ENCODE measurements around the gene LCE1C. TPM values are rescaled to one million over a fixed set of nuclear protein-coding genes. Genes with fewer than 3 reads are reported as not detected.

The LCE1C gene
- total and polyA plus RNA-seq, 2 donors (not counting 3 experiments of a cell fraction or from before 2014, with no cell fraction given) = not detected

GRCh38 chr1:152824964-152825363, 18.5 kb upstream of the LCE1C start:
- no peaks in the 10 kb centered on the region for H3K9me3 ChIP-seq (replicated peaks; ENCODE audit: control insufficient read depth, insufficient read depth, low read length)
- H3K79me2 ChIP-seq (ENCODE audit: control insufficient read depth, insufficient read depth, low read length) = no peaks in the 10 kb centered on the region
- no peaks in the 10 kb centered on the region for H4K20me1 ChIP-seq (replicated peaks; ENCODE audit: control insufficient read depth, extremely low read depth, insufficient read depth, low read length)
- H3K27ac ChIP-seq (ENCODE audit: insufficient read depth, low read depth, low read length) = no peak overlapping the region
- BruUV-seq (replicated peaks) = no TSS peak
- CTCF ChIA-PET = no interaction called here
- TF ChIP-seq MYC (IDR thresholded peaks at IDR 0.05; ENCODE audit: low read depth, low read length) (no peak), POLR2AphosphoS5 (IDR thresholded peaks at IDR 0.05; ENCODE audit: insufficient read depth, low read depth, low read length) (no peak), FOS (IDR thresholded peaks at IDR 0.05; ENCODE audit: borderline replicate concordance, insufficient read depth, low read length) (no peak), EZH2 (IDR thresholded peaks at IDR 0.05; ENCODE audit: borderline replicate concordance, low read depth, low read length, severe bottlenecking) (no peak), MAX (IDR thresholded peaks at IDR 0.05; ENCODE audit: insufficient read depth, insufficient read length) (no peak), JUN (IDR thresholded peaks at IDR 0.05; ENCODE audit: borderline replicate concordance, insufficient read depth, insufficient read length, low read depth) (no peak), GATA2 (IDR thresholded peaks at IDR 0.05; ENCODE audit: insufficient read depth, insufficient read length, low read depth, low read length) (no peak), POLR2A (IDR thresholded peaks at IDR 0.05; ENCODE audit: low read depth, low read length) (no peak)
- TF ChIP-seq, protein P1, sequence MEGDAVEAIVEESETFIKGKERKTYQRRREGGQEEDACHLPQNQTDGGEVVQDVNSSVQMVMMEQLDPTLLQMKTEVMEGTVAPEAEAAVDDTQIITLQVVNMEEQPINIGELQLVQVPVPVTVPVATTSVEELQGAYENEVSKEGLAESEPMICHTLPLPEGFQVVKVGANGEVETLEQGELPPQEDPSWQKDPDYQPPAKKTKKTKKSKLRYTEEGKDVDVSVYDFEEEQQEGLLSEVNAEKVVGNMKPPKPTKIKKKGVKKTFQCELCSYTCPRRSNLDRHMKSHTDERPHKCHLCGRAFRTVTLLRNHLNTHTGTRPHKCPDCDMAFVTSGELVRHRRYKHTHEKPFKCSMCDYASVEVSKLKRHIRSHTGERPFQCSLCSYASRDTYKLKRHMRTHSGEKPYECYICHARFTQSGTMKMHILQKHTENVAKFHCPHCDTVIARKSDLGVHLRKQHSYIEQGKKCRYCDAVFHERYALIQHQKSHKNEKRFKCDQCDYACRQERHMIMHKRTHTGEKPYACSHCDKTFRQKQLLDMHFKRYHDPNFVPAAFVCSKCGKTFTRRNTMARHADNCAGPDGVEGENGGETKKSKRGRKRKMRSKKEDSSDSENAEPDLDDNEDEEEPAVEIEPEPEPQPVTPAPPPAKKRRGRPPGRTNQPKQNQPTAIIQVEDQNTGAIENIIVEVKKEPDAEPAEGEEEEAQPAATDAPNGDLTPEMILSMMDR (IDR thresholded peaks at IDR 0.05; ENCODE audit: extremely low read depth in 1 of 2, insufficient read depth in 1 of 2, low read depth in 1 of 2, low read length in 2 of 2) = no peak
- no peak overlapping the region for H3K9ac ChIP-seq (replicated peaks; ENCODE audit: extremely low read depth, insufficient read depth, low read length)
- dilution Hi-C loops (cut with MboI; ENCODE audit: extremely low pct_ligation_motif_present, low sequenced_read_pairs) (no loop called here), intact Hi-C loops (cut with micrococcal nuclease) (no loop called here)
- FAIRE-seq = no peak
- H3K36me3 ChIP-seq (ENCODE audit: control insufficient read depth in 2 of 2, extremely low read depth in 1 of 2, insufficient read depth in 2 of 2, low read length in 2 of 2) = no peaks in the 10 kb centered on the region
- no peak overlapping the region for H3K4me2 ChIP-seq (ENCODE audit: insufficient read depth, low read length)
- POLR2A ChIA-PET = no interaction called here
- H3K27me3 ChIP-seq (ENCODE audit: control insufficient read depth in 2 of 2, insufficient read depth in 2 of 2, low read length in 2 of 2) = no peaks in the 10 kb centered on the region
- H3K4me1 ChIP-seq (ENCODE audit: control insufficient read depth, extremely low read depth, insufficient read depth, low read length) = no peaks in the 10 kb centered on the region
- no peak for DNase-seq (ENCODE audit: low read depth, low spot score)
- no peaks in the 10 kb centered on the region for H3K9me1 ChIP-seq (replicated peaks; ENCODE audit: control insufficient read depth, extremely low read depth, insufficient read depth, low read length)
- H3K4me3 ChIP-seq (replicated peaks in 1 of 3; ENCODE audit: insufficient read depth in 1 of 3, low read depth in 1 of 3, low read length in 3 of 3) = no peak overlapping the region
- no peak overlapping the region for H2AFZ ChIP-seq (ENCODE audit: low read depth, low read length)

All from endothelial cell of umbilical vein (primary cell).